ENCODE data around the gene DHX58. TPM values are rescaled to one million over a fixed set of nuclear protein-coding genes. Genes with fewer than 3 reads are reported as not detected.

The DHX58 gene
- total RNA-seq, 2 experiments from 2014 or later = 10.3 to 19.4 TPM

DNA sequence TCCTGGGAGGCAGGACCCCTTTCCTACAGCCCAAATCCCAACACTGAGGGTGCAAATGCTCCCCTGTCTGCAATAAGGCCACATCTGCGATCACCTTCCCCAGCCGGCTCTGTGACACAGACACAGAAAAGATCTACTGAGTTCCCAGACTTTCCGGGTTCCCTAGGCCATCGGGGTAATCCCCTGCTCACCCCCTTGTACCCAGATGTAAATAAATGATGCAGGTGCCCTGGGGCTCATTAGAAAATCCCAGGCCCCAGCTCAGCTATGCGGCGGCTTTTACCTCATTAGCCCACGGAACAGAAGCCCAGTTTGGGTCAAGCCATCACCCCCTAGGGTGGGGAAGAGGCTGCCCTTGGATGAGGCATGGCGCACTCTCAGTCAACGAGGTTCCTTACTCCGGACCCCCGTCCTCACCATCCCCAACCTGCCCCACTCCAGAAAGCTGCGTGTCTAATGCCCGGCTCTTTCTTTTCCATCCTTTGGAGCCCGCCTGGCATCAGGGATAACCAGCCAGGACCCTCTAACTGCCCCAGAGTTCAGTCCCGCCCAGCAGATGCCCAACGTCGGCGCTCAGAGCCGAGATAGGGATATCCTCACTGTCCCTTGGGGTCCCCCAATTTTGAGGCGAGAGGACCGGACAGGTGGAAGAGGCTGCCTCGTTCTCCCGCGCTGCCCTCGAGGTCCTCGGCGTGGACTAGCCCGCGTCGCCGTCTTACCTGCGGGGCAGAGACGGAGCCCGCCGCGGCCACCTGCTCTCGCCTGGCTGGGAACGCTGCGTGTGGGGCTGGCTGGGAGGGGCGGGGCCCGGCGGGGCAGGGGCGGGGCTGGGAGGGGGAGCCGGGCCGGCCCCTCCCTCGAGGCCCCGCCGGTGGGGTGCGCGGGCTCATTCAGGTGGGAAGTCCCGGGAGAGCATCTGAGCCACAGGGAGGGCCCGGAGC lies 14.6 kb downstream of the DHX58 start, which contains the start of gene ZNF385C:
Gene ZNF385C (minus strand): TSS at position 783 of the 941 bp plus-strand sequence. CDS start 35,417 bp downstream, outside the sequence.
- Histone ChIP-seq H3K4me3 (ENCODE audit: low read depth, low read length, poor library complexity, severe bottlenecking) (no peak within 1 kb of the TSS), H3K4me2 (ENCODE audit: low read length) (peak within 1 kb of the TSS; percentile 64), H3K9me3 (ENCODE audit: low read length) (no peaks in the 10 kb centered on the region), H4K20me1 (ENCODE audit: insufficient read depth, low read length) (no peaks in the 10 kb centered on the region), H3K36me3 (ENCODE audit: insufficient read depth, low read length) (no peaks in the 10 kb centered on the region), H3K4me1 (ENCODE audit: insufficient read depth, low read length, poor library complexity, severe bottlenecking) (peaks cover 14% of the 10 kb centered on the region), H3K9me2 (ENCODE audit: insufficient read depth, low read length) (no peaks in the 10 kb centered on the region), H3K27ac (ENCODE audit: low read depth, low read length, poor library complexity, severe bottlenecking) (no peak within 1 kb of the TSS), H3K79me2 (ENCODE audit: insufficient read depth, low read depth, low read length) (no peaks in the 10 kb centered on the region), H2AFZ (ENCODE audit: low read length) (0 out of 2 replicates have a peak within 1 kb of the TSS, but pooled peaks have one; percentile 34)
- intact Hi-C loops (cut with micrococcal nuclease; ENCODE audit: unreplicated experiment) = loop anchor here (2.0 kb wide), 1 partner anchor 73 kb away; no protein-coding TSS in a partner anchor
- POLR2A ChIA-PET = no interaction called here
- TF ChIP-seq, protein P1, sequence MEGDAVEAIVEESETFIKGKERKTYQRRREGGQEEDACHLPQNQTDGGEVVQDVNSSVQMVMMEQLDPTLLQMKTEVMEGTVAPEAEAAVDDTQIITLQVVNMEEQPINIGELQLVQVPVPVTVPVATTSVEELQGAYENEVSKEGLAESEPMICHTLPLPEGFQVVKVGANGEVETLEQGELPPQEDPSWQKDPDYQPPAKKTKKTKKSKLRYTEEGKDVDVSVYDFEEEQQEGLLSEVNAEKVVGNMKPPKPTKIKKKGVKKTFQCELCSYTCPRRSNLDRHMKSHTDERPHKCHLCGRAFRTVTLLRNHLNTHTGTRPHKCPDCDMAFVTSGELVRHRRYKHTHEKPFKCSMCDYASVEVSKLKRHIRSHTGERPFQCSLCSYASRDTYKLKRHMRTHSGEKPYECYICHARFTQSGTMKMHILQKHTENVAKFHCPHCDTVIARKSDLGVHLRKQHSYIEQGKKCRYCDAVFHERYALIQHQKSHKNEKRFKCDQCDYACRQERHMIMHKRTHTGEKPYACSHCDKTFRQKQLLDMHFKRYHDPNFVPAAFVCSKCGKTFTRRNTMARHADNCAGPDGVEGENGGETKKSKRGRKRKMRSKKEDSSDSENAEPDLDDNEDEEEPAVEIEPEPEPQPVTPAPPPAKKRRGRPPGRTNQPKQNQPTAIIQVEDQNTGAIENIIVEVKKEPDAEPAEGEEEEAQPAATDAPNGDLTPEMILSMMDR (conservative IDR thresholded peaks at IDR 0.05; ENCODE audit: low read length) = no peak
- no peak for TF ChIP-seq EZH2phosphoT487 (IDR thresholded peaks at IDR 0.05; ENCODE audit: borderline replicate concordance, low read depth, low read length)
- CTCF ChIA-PET (ENCODE audit: unreplicated experiment) = interaction anchor here (0.5 to 1.0 kb wide), 3 partner anchors 20 to 135 kb away, joined by 3 to 7 read pairs (median 3); no protein-coding TSS in a partner anchor
- no peak for DNase-seq (ENCODE audit: low spot score)
- BruUV-seq (replicated peaks) = no TSS peak

DNA sequence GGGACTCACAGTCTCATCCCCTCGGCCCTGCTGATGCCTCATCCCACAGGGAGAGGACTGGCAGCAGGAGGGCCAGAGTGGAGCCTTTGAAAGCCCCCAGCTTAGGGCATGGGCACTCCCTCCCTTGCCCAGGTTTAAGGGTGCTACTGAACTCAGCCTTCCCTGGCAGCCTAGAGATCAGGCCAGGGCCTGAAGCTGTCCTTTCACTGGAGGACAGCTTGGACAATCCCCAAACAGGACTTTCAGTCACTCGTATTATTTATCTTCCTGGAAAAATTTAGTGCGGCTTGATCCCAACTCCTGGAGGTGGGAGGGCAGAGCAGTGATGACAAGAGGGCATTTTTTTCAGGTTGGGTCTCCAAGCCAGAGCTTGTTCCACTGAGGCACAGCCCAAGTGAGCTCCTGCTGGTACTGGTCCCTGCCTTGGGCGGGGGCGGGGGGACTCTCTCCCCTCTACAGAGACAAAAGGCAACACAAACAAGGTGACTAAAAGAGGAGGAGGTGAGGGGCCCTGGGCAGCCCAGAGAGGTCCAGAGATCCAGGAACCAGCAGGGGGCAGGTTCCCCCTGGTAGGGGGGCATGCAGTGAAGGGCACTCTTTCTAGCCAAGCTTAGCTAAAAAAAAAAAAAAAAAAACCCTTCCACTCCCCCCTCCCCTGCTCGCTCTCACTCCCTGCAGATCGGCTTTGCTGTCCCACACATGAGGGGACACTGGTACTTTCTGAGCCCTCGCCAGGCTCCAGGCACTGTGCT lies 16.0 kb downstream of the DHX58 start:
- TF ChIP-seq EZH2phosphoT487 (IDR thresholded peaks at IDR 0.05; ENCODE audit: borderline replicate concordance, low read depth, low read length) = no peak
- TF ChIP-seq, protein P1 (conservative IDR thresholded peaks at IDR 0.05; ENCODE audit: low read length) = peak; percentile 34; the same call in 1 of the 2 replicates
- no TSS peak for BruUV-seq (replicated peaks)

More for the DNA sequence above, 16.0 kb downstream of the DHX58 start:
- H2AFZ ChIP-seq (ENCODE audit: low read length) = no peak overlapping the region
- no peaks in the 10 kb centered on the region for H3K36me3 ChIP-seq (ENCODE audit: insufficient read depth, low read length)
- DNase-seq (ENCODE audit: low spot score) = no peak
- H3K27ac ChIP-seq (ENCODE audit: low read depth, low read length, poor library complexity, severe bottlenecking) = no peak overlapping the region
- H3K9me3 ChIP-seq (ENCODE audit: low read length) = no peaks in the 10 kb centered on the region
- POLR2A ChIA-PET = no interaction called here
- intact Hi-C loops (cut with micrococcal nuclease; ENCODE audit: unreplicated experiment) = no loop called here
- no peak overlapping the region for H3K4me2 ChIP-seq (ENCODE audit: low read length)
- no peaks in the 10 kb centered on the region for H3K9me2 ChIP-seq (ENCODE audit: insufficient read depth, low read length)
- no peak overlapping the region for H3K4me3 ChIP-seq (ENCODE audit: low read depth, low read length, poor library complexity, severe bottlenecking)
- no peaks in the 10 kb centered on the region for H4K20me1 ChIP-seq (ENCODE audit: insufficient read depth, low read length)
- H3K79me2 ChIP-seq (ENCODE audit: insufficient read depth, low read depth, low read length) = no peaks in the 10 kb centered on the region
- H3K4me1 ChIP-seq (ENCODE audit: insufficient read depth, low read length, poor library complexity, severe bottlenecking) = peaks cover 14% of the 10 kb centered on the region
- CTCF ChIA-PET (ENCODE audit: unreplicated experiment) = no interaction called here
